Fibroblast of pulmonary artery (primary cell): ENCODE data around the gene CYP20A1.
"Not testable (repeated sequence)": the region's sequence is repeated elsewhere in the genome, so short reads cannot be mapped to it uniquely, and the experiment has no call there.

Experiments
- DNase-seq: peaks from one replicate; pipeline ENCODE4 v3.0.0-alpha.2; 2010; ENCODE audit warnings: low read depth
- H3K4me3 ChIP-seq: replicated peaks from 2 replicates; pipeline ENCODE4 v1.5.1; 2011; ENCODE audit warnings: low read depth, mild to moderate bottlenecking, control low read depth, low read length, moderate library complexity
- CTCF ChIP-seq: IDR thresholded peaks from 2 replicates; pipeline ENCODE4 v1.5.1; 2011; ENCODE audit warnings: mild to moderate bottlenecking, control low read depth, low read length, inconsistent platforms; ENCODE audit errors: missing control alignments

Gene CYP20A1

GRCh38 chr2:203286532-203286931 is 47.7 kb downstream of the CYP20A1 start:
- no peak overlapping the region for H3K4me3 ChIP-seq
- TF ChIP-seq CTCF, result no peak
- DNase-seq, result no peak

DNA sequence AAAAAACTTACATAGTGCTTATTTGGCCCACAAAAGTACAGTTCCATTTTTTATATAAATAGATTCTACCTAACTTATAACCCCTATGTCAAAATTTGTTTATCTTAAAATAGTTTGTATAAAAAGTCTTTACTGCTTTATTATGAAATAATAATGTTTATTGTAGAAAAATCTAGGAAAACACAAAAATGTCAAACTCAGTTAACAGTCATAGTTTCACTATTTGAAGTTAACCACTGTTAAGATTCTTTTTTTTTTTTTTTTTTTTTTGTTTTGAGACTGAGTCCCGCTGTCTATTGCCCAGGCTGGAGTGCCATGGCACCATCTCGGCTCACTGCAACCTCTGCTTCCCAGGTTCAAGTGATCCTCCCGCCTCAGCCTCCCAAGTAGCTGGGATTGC is 62.8 kb downstream of the CYP20A1 start:
- no peak overlapping the region for H3K4me3 ChIP-seq
- no peak for TF ChIP-seq CTCF
- no peak for DNase-seq

GRCh38 chr2:203302586-203302985 is 63.8 kb downstream of the CYP20A1 start:
- DNase-seq, H3K4me3 ChIP-seq: not testable (repeated sequence)

DNA sequence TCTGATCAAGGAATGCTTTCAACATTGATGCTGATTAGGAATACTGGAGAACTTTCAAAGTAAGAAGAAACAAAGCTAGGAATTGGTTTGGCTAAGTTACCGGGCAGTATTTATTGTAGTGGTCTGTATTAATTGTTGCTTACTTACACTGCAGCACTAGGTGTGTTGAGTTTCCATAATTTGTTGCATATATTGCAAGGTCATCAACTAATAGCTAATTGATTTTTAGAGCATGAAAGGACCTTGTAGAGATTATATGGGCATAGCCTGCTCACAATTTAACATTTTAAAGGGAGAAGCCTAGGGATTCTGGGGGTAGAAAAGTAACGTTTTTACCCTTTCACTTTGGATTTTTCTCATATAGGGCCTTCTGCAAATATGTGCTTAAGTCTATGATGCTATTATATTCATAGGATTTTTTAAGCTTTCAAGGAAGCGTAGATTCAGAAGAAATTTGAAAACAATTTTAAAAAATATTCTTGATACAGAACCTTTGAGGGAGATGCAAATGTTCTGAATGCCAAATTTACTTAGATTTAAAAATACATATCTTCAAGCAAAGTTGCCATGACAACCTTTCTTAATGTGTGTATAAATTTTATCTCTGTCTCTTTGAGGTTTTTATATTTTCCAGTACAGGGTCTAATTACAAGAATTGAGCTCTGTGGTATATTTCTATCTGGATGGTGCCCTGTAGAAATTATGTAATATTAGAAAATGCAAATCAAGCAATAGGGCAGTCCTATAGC is 72.0 kb downstream of the CYP20A1 start:
- no peak overlapping the region for H3K4me3 ChIP-seq
- DNase-seq, result no peak
- no peak for TF ChIP-seq CTCF

DNA sequence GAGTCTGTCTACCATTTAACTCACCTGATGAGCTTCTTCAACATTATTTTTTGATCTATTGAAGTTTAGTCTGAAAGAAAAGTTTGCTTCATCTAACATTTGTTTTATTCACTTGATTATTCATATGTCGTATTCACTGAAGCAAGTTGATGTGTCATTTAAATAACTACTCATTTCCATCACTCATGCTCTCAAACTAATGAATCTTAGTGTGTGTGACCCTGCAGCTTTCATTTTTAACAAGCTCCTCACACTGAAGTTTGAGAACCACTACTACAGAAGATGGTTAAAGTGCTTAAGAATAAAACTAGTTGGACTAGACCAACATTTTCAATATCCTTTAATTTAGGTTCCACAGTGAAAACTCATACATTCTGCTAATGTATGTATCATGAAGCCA is 87.5 kb downstream of the CYP20A1 start:
- no peak for DNase-seq
- no peak for TF ChIP-seq CTCF
- no peak overlapping the region for H3K4me3 ChIP-seq

GRCh38 chr2:203327582-203327900 is 88.7 kb downstream of the CYP20A1 start:
- TF ChIP-seq CTCF, result no peak
- DNase-seq, result no peak
- H3K4me3 ChIP-seq, result peak overlapping the region; percentile 90

DNA sequence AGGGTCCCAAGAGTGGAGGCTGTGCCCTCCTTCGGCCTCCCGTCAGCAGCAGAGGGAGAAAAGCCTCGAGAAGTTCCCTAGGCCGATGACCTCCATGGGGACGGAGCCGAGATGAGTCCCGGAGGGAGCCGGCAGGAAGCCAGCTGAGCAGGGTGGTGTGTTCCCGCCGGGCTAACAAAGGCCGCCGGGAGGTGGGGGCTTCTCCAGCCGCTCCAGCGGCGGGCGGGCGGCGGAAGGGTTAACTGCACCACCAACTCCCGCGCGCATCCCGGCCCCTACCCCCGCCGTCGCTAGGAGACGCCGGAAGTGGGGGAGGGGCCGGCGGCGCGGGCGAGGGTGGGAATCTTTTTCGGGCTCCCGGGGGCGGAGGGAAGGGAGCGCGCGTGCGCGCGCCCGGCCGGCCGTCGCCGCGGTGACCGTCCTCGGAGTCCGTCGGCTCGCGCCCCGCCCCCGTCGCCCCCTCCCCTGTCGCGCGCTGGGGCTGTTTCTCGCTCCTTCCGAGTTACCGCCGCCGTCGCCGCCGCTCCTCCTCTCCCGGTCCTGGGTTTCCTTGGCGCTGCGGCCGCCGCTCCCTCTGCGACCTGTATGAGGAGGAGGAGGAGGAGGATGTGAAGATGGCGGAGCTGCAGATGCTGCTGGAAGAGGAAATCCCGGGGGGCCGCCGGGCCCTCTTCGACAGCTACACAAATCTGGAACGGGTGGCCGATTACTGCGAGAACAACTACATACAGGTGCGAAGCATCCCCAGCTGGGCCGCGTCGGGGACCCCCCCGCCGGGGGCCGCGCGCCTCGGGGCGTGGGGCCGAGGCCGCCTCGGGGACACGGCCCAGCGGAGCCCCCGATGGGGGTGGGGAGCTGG is 89.3 kb downstream of the CYP20A1 start, which contains the start of gene ABI2:
Gene ABI2, plus strand, starts transcription at position 494 of the 859 bp plus-strand sequence. Its CDS starts 121 bp downstream, at position 615.
- H3K4me3 ChIP-seq, result peak within 1 kb of the TSS; percentile 90
- peak; percentile 80 for DNase-seq
- no peak for TF ChIP-seq CTCF
